NCI-H1436 treated with DMSO at 0.1 percent for 48 hours (cell line): ENCODE data around the gene MOB3B.
"Not testable (repeated sequence)": the region's sequence is repeated elsewhere in the genome, so short reads cannot be mapped to it uniquely, and the experiment has no call there.

ENCODE experiments used
- DNase-seq: peaks from one replicate; lab custom pipeline; 2025; lab: John Stamatoyannopoulos, UW

The MOB3B gene

DNA sequence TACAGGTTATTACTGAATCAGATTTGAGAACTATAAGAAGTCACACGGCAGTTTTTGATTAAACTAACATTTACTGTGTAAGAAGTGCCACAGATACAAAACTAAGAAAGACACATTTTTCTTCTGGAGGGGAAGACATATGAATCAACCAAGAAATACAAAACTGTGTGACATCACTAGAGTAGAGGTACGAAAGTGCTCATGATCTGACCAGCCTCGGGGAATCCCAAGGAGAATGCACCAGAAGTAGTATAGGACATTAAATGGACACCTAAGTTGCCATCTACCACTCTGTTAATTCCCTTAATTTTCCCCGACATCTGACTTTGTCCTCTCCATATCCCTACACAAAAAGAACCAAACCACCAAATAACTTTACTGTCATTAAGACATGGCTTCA, 10.8 kb downstream of the MOB3B start:
- DNase-seq: no peak

DNA sequence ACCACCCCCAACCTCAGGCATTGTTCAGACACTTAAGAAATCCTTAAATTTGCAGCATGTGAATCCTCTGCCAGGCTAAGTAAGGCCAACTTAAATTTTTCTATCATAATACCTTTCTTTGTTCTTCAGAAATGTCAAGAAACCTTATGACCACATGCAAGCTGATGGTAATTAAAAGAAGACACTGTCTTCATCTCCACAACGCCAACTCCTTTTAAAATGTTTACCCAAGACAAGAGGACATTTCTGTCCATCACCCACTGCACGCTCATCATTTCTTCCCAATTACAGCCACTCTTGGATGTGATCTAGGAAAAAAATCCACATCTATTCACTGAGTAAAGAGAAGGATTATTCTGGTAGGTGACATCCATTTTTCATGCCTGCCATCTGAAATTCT, 11.6 kb downstream of the MOB3B start:
- no peak for DNase-seq

- DNase-seq: no peak
Measured at GRCh38 chr9:27514551-27514950, 15.1 kb downstream of the MOB3B start.

GRCh38 chr9:27511771-27512170, 17.8 kb downstream of the MOB3B start:
- DNase-seq: no peak

DNA sequence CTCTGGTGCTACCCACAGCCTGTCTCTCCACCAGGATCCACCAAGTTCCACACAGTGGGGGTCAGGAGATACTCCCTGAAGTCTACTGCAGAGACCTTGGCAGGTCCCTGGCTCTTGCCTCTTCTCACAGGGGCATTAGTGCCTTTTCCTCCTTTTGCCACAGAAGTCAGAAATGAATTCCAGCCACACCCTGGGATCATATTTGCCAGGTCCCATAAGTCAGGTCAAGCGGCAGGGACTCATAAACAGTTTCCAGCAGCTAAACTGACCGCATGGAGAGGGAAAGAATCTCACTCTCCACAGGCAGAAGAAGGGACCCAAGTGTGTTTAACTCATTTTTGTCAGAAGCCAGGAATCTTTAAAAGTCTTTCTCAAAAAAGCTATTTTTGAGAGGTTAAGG, 18.8 kb downstream of the MOB3B start:
- DNase-seq: no peak

DNA sequence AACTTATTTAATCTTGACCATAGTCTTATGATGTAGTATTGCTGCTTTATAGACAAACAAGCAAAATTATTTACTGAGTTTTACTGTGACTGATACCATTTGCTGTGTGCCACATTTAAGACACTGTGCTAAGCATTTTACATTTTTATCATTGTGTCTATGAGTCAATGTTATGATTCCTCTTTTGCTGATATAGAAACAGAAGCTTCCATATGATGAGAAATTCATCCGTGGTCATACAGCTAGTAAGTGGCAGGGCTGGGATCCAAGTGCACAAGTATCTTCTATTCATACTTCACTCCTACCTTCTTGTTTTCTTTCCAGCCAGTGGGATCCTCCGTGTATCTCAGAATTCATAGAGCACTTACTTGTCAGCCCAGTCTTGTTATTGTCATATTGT, 22.6 kb downstream of the MOB3B start:
- DNase-seq: no peak

GRCh38 chr9:27505744-27506161, 23.9 kb downstream of the MOB3B start:
- no peak for DNase-seq

- DNase-seq: no peak
Measured at GRCh38 chr9:27504259-27504658, 25.4 kb downstream of the MOB3B start.

DNA sequence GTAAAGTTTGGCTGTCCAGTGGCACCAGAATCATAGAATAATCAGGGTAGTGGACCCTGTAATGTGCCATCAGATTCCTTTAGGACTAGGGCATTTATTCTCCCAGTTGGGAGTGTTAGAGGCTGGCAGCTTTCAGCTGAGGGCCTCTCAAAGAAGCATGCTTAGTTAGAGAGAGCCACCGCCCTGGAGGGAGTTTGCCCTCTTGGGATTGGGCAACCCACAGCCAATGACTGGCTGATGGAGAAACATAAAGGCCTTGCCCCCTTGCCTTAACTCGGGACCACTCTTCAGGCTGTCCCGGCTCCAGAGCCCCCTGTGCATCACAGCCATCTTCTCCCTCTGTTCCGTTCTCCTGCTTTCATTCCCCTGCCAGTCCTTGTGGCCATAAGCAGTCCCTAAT, 26.0 kb downstream of the MOB3B start:
- DNase-seq: no peak

DNA sequence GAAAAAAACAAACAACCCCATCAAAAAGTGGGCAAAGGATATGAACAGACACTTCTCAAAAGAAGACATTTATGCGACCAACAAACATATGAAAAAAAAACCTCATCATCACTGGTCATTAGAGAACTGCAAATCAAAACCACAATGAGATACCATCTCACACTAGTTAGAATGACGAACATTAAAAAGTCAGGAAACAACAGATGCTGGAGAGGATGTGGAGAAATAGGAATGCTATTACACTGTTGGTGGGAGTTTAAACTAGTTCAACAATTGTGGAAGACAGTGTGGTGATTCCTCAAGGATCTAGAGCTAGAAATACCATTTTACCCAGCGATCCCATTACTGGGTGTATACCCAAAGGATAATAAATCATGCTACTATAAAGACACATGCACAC, 28.7 kb downstream of the MOB3B start:
- DNase-seq: not testable (repeated sequence)

- no peak for DNase-seq
Measured at GRCh38 chr9:27499451-27499850, 30.2 kb downstream of the MOB3B start.

DNA sequence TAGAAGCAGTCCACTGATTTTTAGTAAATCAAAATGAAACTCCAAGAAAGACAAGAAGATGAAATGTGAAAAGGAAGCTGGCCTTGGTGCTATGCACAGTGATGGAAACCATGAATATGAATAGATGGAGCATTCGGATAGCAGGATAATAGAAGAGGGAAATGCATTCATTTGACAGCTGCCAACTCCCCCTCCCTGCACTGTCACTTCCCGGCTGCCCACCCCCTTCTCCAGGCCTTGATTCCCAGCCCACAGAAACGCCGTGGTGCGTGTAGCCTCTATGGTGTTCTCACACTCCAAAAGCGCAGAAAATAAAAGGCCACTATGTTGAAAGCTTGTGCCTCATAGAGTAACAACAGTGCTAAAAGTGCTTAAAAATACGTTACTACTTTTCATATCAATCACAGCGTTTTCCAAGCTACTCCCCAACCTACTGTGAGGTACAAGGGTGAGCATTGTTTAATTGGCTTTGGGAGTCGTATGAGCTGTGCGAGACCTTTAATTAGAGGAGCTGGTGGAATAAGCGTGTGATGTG, 31.7 kb downstream of the MOB3B start:
- DNase-seq: no peak

GRCh38 chr9:27496135-27496504, 33.5 kb downstream of the MOB3B start:
- no peak for DNase-seq

DNA sequence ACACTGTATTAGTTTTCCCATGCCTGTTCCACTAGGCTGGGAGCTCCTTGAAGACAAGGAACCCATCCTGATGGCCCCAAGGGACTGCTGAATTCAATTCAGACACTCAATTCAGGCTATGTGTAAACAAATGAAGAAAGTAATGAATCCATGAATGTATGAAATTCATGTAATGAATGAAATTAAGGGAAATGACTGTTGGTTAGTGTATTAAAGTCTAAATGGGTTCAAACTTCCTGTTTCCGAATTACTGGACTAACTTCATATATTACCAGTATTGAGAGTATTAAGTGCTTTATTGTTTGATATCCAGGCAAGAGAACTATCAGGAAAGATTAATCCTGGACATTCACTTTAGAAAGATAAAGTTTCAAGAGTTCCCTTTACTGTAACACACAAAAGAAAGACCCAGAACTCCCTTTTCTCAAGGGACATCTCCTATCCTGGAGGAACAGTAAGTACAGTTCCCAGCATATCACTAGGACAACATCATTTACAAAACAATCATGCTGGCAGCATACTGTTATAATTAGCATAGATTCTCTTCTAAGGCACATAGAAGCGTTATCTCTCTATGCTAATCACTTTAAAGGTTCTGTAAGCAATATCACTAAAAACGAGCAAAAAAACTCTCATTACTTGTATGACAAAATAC, 34.0 kb downstream of the MOB3B start:
- no peak for DNase-seq

- DNase-seq: no peak
Measured at GRCh38 chr9:27491154-27491553, 38.5 kb downstream of the MOB3B start.

- DNase-seq: no peak
Measured at GRCh38 chr9:27489087-27489876, 40.3 kb downstream of the MOB3B start.

DNA sequence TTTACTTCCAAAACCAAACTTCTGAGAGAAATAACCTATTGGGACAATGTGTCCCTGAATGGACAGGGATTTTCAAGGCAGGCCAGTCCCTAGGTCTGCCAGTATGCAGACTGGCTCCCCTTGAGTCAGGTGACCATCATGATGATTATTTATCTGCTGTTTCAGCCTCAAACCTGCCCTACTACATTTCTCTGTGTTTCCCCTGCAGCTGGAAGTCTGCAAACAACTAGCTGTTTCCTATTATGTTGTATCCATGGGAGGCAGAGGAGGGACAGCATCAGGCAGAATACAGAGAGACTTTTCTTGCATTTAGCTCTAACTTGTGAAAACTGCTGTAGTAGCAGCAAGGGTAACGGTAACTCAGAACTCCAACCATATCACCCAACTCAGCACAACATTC, 41.7 kb downstream of the MOB3B start:
- no peak for DNase-seq

GRCh38 chr9:27487128-27487640, 42.4 kb downstream of the MOB3B start:
- no peak for DNase-seq

DNA sequence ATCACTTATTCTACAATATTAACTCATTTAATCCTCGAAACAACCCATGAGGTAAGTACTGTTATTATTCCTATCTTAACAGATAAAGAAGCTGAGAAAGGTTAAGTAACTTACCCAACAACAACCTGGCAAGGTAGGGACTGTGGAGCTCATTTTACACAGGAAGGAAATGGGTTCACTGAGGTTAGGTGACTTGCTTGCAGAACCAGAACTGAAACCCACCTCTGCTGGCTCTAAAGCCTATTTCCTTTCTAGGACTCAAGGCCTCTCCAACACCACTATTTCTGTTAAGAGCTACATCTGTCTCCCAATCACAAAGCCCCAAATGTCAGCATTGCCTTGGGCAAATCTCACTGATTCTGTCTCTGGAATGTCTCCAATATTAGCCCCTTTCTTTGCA, 44.5 kb downstream of the MOB3B start:
- DNase-seq: no peak

DNA sequence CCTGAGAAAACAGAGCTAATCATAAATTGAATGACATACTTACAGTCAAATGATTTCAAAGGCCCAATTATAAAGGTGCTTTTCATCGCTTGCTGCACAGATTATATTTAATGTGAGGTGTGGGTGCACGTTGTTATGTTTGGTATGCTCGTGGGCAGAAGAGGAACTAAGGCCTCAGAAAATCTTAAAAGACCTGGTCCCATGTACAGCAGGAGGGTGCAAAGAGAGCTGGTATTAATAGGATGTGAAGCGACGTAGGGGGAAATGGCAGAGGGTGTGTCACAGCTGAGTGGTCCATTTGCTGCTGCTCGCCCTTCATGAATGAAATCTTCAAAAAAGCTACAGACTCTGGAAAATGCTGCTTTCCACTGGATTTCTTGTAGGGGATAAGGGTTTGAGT, 46.0 kb downstream of the MOB3B start:
- DNase-seq: no peak

DNA sequence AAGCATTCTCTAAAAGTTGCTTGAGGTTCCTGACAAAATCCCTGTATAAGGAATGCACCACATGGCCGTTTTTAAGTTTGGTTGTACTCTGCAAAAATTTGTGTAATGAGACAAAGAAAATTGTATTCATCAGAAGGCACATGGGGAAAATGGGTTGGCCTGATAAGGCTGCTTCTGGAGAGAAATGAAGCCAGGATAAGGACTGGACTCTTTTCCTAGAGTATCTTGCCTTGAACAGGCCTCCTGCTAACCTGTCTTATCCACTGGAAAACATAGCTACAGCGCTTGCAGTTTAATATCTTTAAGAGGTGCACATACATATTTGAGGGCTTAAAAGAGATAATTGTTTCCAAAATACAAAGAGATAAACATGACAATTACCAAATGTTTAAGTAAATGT, 46.9 kb downstream of the MOB3B start:
- no peak for DNase-seq

- DNase-seq: no peak
Measured at GRCh38 chr9:27478322-27478721, 51.3 kb downstream of the MOB3B start.

GRCh38 chr9:27476870-27477515, 52.6 kb downstream of the MOB3B start:
- no peak for DNase-seq
